Astrocyte (in vitro differentiated cells and primary cell): ENCODE measurements around the gene UHRF1. TPM values are rescaled to one million over a fixed set of nuclear protein-coding genes. Genes with fewer than 3 reads are reported as not detected.

Source experiments
- DNase-seq: peaks from one replicate; pipeline ENCODE4 v3.0.0-alpha.2; 2010; ENCODE audit warnings: low read depth
- FAIRE-seq: peaks from 2 replicates; lab custom pipeline; 2011; peaks lifted over from hg19 to GRCh38; lab: Jason Lieb, UNC
- H2AFZ ChIP-seq: 2 replicates; pipeline ENCODE4 v1.6.0; 2012; ENCODE audit warnings: low read depth, low read length, inconsistent platforms
- H3K27ac ChIP-seq: 2 replicates; pipeline ENCODE4 v1.5.1; 2011; ENCODE audit warnings: low read depth, low read length, inconsistent platforms
- H3K27me3 ChIP-seq: 2 replicates; pipeline ENCODE4 v1.6.0; 2011; ENCODE audit warnings: low read length, inconsistent platforms; ENCODE audit not compliant: insufficient read depth
- H3K36me3 ChIP-seq: 2 replicates; pipeline ENCODE4 v1.5.1; 2011; ENCODE audit warnings: low read length, inconsistent platforms; ENCODE audit not compliant: insufficient read depth
- H3K4me1 ChIP-seq: 2 replicates; pipeline ENCODE4 v1.5.1; 2011; ENCODE audit warnings: low read length, inconsistent platforms; ENCODE audit not compliant: insufficient read depth
- H3K4me2 ChIP-seq: 2 replicates; pipeline ENCODE4 v1.6.0; 2012; ENCODE audit warnings: low read length, inconsistent platforms
- H3K4me3 ChIP-seq: 2 replicates; pipeline ENCODE4 v1.5.1; 2011; ENCODE audit warnings: low read depth, mild to moderate bottlenecking, low read length, inconsistent platforms; ENCODE audit not compliant: insufficient read depth
- H3K79me2 ChIP-seq: 2 replicates; pipeline ENCODE4 v1.6.0; 2012; ENCODE audit warnings: mild to moderate bottlenecking, low read length, inconsistent platforms; ENCODE audit not compliant: insufficient read depth
- H3K9ac ChIP-seq: 2 replicates; pipeline ENCODE4 v1.6.0; 2012; ENCODE audit warnings: mild to moderate bottlenecking, low read length, inconsistent platforms
- H3K9me3 ChIP-seq: 2 replicates; pipeline ENCODE4 v1.5.1; 2012; ENCODE audit warnings: low read depth, mild to moderate bottlenecking, low read length, inconsistent platforms; ENCODE audit not compliant: insufficient read depth
- H4K20me1 ChIP-seq: 2 replicates; pipeline ENCODE4 v1.6.0; 2012; ENCODE audit warnings: low read length, inconsistent platforms; ENCODE audit not compliant: insufficient read depth
- H3K27ac Mint-ChIP-seq: one replicate; pipeline ENCODE4 v1.8.0; 2021; ENCODE audit warnings: mild to moderate bottlenecking, mixed read lengths; ENCODE audit not compliant: unreplicated experiment
- H3K27me3 Mint-ChIP-seq: one replicate; pipeline ENCODE4 v1.8.0; 2021; ENCODE audit warnings: low read depth, mixed read lengths; ENCODE audit not compliant: unreplicated experiment
- H3K36me3 Mint-ChIP-seq: one replicate; pipeline ENCODE4 v1.8.0; 2021; ENCODE audit warnings: low read depth, mixed read lengths; ENCODE audit not compliant: unreplicated experiment
- H3K4me1 Mint-ChIP-seq: one replicate; pipeline ENCODE4 v1.8.0; 2021; ENCODE audit warnings: low read depth, mixed read lengths; ENCODE audit not compliant: unreplicated experiment
- H3K4me3 Mint-ChIP-seq: one replicate; pipeline ENCODE4 v1.8.0; 2021; ENCODE audit warnings: mild to moderate bottlenecking, moderate library complexity, mixed read lengths; ENCODE audit not compliant: unreplicated experiment
- H3K9me3 Mint-ChIP-seq: one replicate; pipeline ENCODE4 v1.8.0; 2021; ENCODE audit warnings: mild to moderate bottlenecking, mixed read lengths; ENCODE audit not compliant: unreplicated experiment
- EZH2 ChIP-seq: IDR thresholded peaks from 2 replicates; pipeline ENCODE4 v1.6.1; 2012; ENCODE audit warnings: mild to moderate bottlenecking, low read length, inconsistent platforms; ENCODE audit not compliant: insufficient read depth
- total RNA-seq: library from RNA; stranded (reverse); gene quantifications from 2 replicates; pipeline ENCODE4 v1.2.1, GENCODE V29; 2021
- TF ChIP-seq, protein P1 (sequence below): IDR thresholded peaks from 2 replicates; pipeline ENCODE4 v1.5.1; 2011; ENCODE audit warnings: low read depth, mild to moderate bottlenecking, inconsistent platforms, low read length, moderate library complexity; ENCODE audit not compliant: insufficient read depth

Gene UHRF1
- total RNA-seq, 1 donor from 2014 or later, result 16.2 TPM

DNA sequence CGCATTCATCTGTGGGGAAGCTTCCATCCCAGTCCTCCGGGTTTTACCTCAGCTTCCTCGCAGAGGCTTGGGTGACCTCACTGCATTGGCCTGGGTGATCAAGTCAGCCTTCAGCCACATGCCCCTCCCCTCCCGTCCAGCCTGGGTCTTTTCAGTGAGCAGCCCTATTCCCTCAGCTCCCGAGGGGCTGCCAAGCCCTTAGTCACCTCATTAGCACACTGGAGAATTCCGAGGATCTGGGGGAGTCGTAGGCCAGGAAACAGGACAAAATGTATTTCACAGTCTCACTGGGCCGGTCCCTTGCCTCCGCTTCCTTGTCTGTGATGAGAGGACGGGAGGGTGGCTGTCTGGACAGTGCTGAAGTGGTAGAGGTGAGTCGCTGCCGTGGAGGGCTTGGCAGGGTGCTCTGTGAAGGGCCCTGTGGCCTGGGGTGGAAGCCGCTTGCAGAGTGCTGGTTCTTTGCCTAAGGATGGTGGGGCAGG is 79.5 kb downstream of the UHRF1 start:
- no peaks in the 10 kb centered on the region for H3K27me3 Mint-ChIP-seq
- Histone ChIP-seq H3K27me3 (no peaks in the 10 kb centered on the region), H3K9ac (peak overlapping the region; percentile 67), H3K79me2 (peaks cover 94% of the 10 kb centered on the region), H3K27ac (peak overlapping the region; percentile 80), H3K4me2 (peak overlapping the region; percentile 75), H4K20me1 (peaks cover 92% of the 10 kb centered on the region), H3K4me1 (peaks cover 20% of the 10 kb centered on the region), H3K4me3 (no peak overlapping the region), H3K36me3 (no peaks in the 10 kb centered on the region), H3K9me3 (no peaks in the 10 kb centered on the region), H2AFZ (peak overlapping the region; percentile 44)
- DNase-seq (peak; percentile 95), FAIRE-seq (peak; percentile 62)
- peak overlapping the region; percentile 94 for H3K27ac Mint-ChIP-seq
- H3K9me3 Mint-ChIP-seq, result no peaks in the 10 kb centered on the region
- peaks cover 39% of the 10 kb centered on the region for H3K4me1 Mint-ChIP-seq
- TF ChIP-seq, protein P1, sequence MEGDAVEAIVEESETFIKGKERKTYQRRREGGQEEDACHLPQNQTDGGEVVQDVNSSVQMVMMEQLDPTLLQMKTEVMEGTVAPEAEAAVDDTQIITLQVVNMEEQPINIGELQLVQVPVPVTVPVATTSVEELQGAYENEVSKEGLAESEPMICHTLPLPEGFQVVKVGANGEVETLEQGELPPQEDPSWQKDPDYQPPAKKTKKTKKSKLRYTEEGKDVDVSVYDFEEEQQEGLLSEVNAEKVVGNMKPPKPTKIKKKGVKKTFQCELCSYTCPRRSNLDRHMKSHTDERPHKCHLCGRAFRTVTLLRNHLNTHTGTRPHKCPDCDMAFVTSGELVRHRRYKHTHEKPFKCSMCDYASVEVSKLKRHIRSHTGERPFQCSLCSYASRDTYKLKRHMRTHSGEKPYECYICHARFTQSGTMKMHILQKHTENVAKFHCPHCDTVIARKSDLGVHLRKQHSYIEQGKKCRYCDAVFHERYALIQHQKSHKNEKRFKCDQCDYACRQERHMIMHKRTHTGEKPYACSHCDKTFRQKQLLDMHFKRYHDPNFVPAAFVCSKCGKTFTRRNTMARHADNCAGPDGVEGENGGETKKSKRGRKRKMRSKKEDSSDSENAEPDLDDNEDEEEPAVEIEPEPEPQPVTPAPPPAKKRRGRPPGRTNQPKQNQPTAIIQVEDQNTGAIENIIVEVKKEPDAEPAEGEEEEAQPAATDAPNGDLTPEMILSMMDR, result no peak
- TF ChIP-seq EZH2, result no peak
- H3K4me3 Mint-ChIP-seq, result peak overlapping the region; percentile 69
- H3K36me3 Mint-ChIP-seq, result peaks cover 4% of the 10 kb centered on the region

DNA sequence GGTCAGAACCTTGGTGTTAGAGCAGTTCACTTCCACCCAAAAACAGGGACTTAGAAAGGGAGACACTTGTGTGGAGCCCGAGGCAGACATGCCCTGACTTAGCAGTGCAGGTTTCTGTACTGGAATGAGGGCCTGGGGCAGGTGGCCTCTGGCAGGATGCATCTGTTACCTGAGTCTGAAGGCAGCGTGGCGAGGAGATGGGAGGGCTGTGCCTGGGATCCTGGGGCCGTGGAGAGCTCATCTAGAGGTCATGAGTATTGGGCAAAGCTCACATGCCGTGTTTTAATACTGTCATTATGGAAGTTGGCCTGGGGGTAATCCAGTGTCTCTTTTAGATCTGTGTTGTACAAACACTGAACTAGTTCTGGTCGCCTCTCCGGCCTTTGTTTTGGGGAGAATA is 81.0 kb downstream of the UHRF1 start:
- Mint-ChIP-seq H3K36me3 (peaks cover 4% of the 10 kb centered on the region), H3K27ac (peak overlapping the region; percentile 8), H3K4me3 (no peak overlapping the region), H3K4me1 (peaks cover 35% of the 10 kb centered on the region), H3K9me3 (no peaks in the 10 kb centered on the region), H3K27me3 (no peaks in the 10 kb centered on the region)
- Histone ChIP-seq H3K27me3 (no peaks in the 10 kb centered on the region), H2AFZ (no peak overlapping the region), H3K9ac (no peak overlapping the region), H3K4me2 (no peak overlapping the region), H3K4me3 (no peak overlapping the region), H3K79me2 (peaks cover 92% of the 10 kb centered on the region), H3K9me3 (no peaks in the 10 kb centered on the region), H4K20me1 (peaks cover 88% of the 10 kb centered on the region), H3K36me3 (no peaks in the 10 kb centered on the region), H3K4me1 (peaks cover 20% of the 10 kb centered on the region), H3K27ac (no peak overlapping the region)
- DNase-seq (no peak), FAIRE-seq (no peak)
- no peak for TF ChIP-seq EZH2
- TF ChIP-seq, protein P1, result no peak

DNA sequence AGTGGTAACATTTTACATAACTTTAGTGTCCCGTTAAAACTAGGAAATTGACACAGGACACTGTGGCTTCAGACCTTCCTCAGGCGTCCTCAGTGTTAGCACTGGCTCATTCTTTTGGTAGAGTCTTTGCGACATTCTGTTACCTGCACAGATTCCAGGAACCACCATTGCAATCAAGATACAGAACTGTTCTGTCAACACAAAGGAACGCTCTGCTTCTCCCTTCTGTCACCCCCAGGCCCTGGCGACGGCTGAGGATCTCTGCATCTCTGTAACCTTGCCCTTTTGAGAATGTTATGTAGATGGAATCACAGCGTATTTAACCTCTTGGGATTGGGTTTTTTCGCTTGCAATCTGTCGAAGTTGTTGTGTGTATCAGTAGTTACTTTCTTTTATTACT is 82.2 kb downstream of the UHRF1 start:
- H3K4me3 Mint-ChIP-seq, result peak overlapping the region; percentile 16
- no peaks in the 10 kb centered on the region for H3K27me3 ChIP-seq
- peaks cover 88% of the 10 kb centered on the region for H4K20me1 ChIP-seq
- no peaks in the 10 kb centered on the region for H3K9me3 Mint-ChIP-seq
- H3K4me2 ChIP-seq, result no peak overlapping the region
- no peak overlapping the region for H3K4me3 ChIP-seq
- H3K36me3 Mint-ChIP-seq, result peaks cover 4% of the 10 kb centered on the region
- H3K9ac ChIP-seq, result no peak overlapping the region
- H3K4me1 ChIP-seq, result peaks cover 20% of the 10 kb centered on the region
- no peaks in the 10 kb centered on the region for H3K27me3 Mint-ChIP-seq
- no peak overlapping the region for H3K27ac ChIP-seq
- H3K36me3 ChIP-seq, result no peaks in the 10 kb centered on the region
- peak overlapping the region; percentile 17 for H3K27ac Mint-ChIP-seq
- H3K9me3 ChIP-seq, result no peaks in the 10 kb centered on the region
- FAIRE-seq (no peak), DNase-seq (no peak)
- peaks cover 26% of the 10 kb centered on the region for H3K4me1 Mint-ChIP-seq
- H2AFZ ChIP-seq, result no peak overlapping the region
- TF ChIP-seq, protein P1, result no peak
- no peak for TF ChIP-seq EZH2
- peaks cover 92% of the 10 kb centered on the region for H3K79me2 ChIP-seq
